ENCODE measurements around the gene SLC35E3.

DNA sequence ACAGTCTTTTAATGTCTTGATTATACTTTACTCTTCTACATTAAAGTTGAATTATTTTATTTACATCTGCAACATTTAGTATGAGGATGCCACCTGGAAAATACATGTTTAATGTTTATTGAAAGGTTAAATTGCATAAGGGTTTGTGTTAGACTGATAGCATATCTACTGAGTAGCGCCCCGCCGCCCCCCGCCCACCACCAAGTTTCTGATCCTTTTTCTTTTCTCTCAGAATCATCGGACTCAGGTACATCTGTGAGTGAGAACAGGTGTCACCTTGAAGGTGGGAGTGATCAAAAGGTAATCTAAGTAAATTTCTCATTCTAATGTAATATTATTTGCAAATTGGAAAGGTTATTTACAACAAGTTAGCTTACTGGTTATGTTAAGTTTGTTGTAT lies 78.2 kb downstream of the SLC35E3 start:
- TF ChIP-seq, protein P1, sequence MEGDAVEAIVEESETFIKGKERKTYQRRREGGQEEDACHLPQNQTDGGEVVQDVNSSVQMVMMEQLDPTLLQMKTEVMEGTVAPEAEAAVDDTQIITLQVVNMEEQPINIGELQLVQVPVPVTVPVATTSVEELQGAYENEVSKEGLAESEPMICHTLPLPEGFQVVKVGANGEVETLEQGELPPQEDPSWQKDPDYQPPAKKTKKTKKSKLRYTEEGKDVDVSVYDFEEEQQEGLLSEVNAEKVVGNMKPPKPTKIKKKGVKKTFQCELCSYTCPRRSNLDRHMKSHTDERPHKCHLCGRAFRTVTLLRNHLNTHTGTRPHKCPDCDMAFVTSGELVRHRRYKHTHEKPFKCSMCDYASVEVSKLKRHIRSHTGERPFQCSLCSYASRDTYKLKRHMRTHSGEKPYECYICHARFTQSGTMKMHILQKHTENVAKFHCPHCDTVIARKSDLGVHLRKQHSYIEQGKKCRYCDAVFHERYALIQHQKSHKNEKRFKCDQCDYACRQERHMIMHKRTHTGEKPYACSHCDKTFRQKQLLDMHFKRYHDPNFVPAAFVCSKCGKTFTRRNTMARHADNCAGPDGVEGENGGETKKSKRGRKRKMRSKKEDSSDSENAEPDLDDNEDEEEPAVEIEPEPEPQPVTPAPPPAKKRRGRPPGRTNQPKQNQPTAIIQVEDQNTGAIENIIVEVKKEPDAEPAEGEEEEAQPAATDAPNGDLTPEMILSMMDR (conservative IDR thresholded peaks at IDR 0.05; ENCODE audit: low read depth in 2 of 2) = no peak
- TF ChIP-seq POLR2AphosphoS5 (IDR thresholded peaks at IDR 0.05; ENCODE audit: low read depth) = no peak
- peak; percentile 28 for TF ChIP-seq EZH2phosphoT487 (IDR thresholded peaks at IDR 0.05; ENCODE audit: unreplicated experiment)
- TF ChIP-seq EZH2 (IDR thresholded peaks at IDR 0.05; ENCODE audit: low read depth, unreplicated experiment) = no peak
- TF ChIP-seq ETS1 (IDR thresholded peaks at IDR 0.05) = no peak

All from GM23338 (cell line).